GM10248 (cell line): Measurements from ENCODE around the gene PLCG1.

ENCODE experiments used
- CTCF ChIA-PET: fragments of 300-600 bp; sonication (Branson Sonifier 250); formaldehyde crosslinking; extraction: SDS; loops from one replicate; lab custom pipeline; 2021; ENCODE audit warnings: antibody characterized with exemption; lab: Yijun Ruan, JAX
- POLR2A ChIA-PET: fragments of 350-650 bp; sonication (Branson Sonifier 250); formaldehyde crosslinking; extraction: SDS; loops from one replicate; lab custom pipeline; 2020; ENCODE audit warnings: antibody characterized with exemption; lab: Yijun Ruan, JAX
- DNase-seq: peaks from one replicate; pipeline ENCODE4 v3.0.0; 2012; ENCODE audit errors: extremely low spot score
- TF ChIP-seq, protein P1 (sequence below): IDR thresholded peaks from 2 replicates; pipeline ENCODE4 v1.5.1; 2012; ENCODE audit warnings: mild to moderate bottlenecking, low read depth; ENCODE audit errors: extremely low read depth, missing control alignments, control extremely low read depth

The PLCG1 gene

DNA sequence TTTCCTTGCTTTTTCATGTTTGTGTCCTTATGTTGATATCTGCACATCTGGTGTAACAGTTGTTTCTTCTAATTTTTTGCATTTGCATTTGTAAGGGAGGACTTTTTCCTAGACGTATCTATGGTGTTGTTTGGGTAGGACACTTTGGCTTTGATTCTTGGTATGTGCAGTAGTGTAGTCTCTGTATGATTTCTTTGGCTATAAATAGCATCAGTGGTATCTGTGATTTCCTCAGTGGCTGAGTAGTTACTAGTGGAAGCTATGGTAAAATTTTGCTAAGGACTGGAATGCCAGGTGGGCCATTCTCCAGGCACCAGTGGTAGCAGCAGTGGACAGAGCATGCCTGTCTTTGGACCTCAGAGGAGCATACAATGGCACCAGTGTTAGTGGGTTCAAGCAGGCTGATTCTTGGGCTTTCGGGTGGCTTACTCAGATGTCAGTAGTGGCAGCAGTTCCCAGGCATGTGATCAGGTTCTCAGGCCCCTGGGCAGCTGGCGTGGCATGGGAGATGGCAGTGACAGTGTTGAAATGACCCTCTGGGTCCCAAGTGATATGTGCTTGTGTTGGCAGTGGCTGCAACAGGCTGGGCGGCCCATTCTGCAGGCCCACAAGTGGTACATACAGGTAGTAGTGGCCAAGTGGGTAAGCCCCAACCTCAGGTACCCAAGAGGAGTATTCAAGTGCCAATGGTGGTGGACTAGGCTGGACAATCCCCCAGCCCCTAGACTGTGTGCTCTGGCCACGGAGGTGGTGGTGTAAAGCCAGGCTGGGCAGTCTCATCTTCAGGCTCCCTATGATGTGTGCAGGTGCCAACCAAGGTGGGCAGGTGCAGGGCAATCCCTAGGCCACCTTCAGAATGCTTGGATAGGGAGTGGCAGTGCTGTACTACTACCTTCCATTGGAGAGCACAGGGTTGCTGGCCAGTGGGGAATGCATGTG lies 54.5 kb downstream of the PLCG1 start:
- TF ChIP-seq, protein P1, sequence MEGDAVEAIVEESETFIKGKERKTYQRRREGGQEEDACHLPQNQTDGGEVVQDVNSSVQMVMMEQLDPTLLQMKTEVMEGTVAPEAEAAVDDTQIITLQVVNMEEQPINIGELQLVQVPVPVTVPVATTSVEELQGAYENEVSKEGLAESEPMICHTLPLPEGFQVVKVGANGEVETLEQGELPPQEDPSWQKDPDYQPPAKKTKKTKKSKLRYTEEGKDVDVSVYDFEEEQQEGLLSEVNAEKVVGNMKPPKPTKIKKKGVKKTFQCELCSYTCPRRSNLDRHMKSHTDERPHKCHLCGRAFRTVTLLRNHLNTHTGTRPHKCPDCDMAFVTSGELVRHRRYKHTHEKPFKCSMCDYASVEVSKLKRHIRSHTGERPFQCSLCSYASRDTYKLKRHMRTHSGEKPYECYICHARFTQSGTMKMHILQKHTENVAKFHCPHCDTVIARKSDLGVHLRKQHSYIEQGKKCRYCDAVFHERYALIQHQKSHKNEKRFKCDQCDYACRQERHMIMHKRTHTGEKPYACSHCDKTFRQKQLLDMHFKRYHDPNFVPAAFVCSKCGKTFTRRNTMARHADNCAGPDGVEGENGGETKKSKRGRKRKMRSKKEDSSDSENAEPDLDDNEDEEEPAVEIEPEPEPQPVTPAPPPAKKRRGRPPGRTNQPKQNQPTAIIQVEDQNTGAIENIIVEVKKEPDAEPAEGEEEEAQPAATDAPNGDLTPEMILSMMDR, result no peak
- DNase-seq, result no peak
- CTCF ChIA-PET, result interaction anchor here (1.2 kb wide), 1 partner anchor 19 kb away, joined by 3 read pairs; no protein-coding TSS in a partner anchor
- POLR2A ChIA-PET, result no interaction called here

GRCh38 chr20:41192575-41192974 lies 55.2 kb downstream of the PLCG1 start:
- TF ChIP-seq, protein P1, result no peak
- ChIA-PET POLR2A (no interaction called here), CTCF (interaction anchor here (1.2 kb wide), 1 partner anchor 20 kb away, joined by 3 read pairs; no protein-coding TSS in a partner anchor)
- no peak for DNase-seq

DNA sequence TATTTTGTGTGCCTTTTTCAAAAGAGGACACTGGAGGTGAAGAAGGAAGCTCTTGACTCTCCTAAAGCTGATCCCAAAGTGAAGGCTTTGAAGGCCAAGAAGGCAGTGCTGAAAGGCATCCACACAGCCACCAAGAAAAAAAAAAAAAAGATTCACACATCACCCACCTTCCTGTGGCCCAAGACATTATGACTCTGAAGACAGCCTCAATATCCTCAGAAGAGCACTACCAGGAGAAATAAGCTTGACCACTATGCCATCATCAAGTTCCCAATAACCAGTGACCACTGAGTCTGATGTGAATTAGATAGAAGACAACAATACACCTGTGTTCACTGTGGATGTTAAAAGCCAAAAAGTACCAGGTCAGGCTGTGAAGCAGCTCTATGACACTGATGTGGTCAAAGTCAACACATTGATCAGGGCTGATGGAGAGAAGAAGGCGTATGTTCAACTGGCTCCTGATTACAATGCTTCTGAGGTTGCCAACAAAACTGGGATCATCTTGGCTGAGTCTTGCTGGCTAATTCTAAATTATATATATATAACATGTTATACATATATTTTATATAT lies 59.4 kb downstream of the PLCG1 start:
- ChIA-PET CTCF (interaction anchor here (1.3 kb wide), 1 partner anchor 36 kb away, joined by 3 read pairs; no protein-coding TSS in a partner anchor), POLR2A (no interaction called here)
- TF ChIP-seq, protein P1, result no peak
- DNase-seq, result no peak

GRCh38 chr20:41198443-41198842 lies 61.1 kb downstream of the PLCG1 start:
- ChIA-PET CTCF (interaction anchor here (1.0 to 1.1 kb wide), 2 partner anchors 10 to 41 kb away, joined by 3 to 4 read pairs; no protein-coding TSS in a partner anchor), POLR2A (interaction anchor here (0.7 kb wide), 1 partner anchor 10 kb away, joined by 4 read pairs; no protein-coding TSS in a partner anchor)
- DNase-seq, result no peak
- TF ChIP-seq, protein P1, result no peak

GRCh38 chr20:41200446-41201202 lies 63.3 kb downstream of the PLCG1 start:
- ChIA-PET POLR2A (no interaction called here), CTCF (interaction anchor here (0.7 to 1.8 kb wide), 4 partner anchors 11 to 28 kb away, joined by 3 to 7 read pairs (median 6); no protein-coding TSS in a partner anchor)
- TF ChIP-seq, protein P1, result no peak
- DNase-seq, result no peak

GRCh38 chr20:41201760-41202159 lies 64.4 kb downstream of the PLCG1 start:
- CTCF ChIA-PET, result interaction anchor here (0.8 to 1.8 kb wide), 6 partner anchors 12 to 46 kb away, joined by 3 to 7 read pairs (median 5); no protein-coding TSS in a partner anchor
- DNase-seq, result no peak
- TF ChIP-seq, protein P1, result no peak
- POLR2A ChIA-PET, result no interaction called here
